Right ventricle myocardium inferior (tissue), 1 donor: ENCODE data around the gene ACOT6. TPM values are rescaled to one million over a fixed set of nuclear protein-coding genes. Genes with fewer than 3 reads are reported as not detected.
"Not testable (repeated sequence)": the region's sequence is repeated elsewhere in the genome, so short reads cannot be mapped to it uniquely, and the experiment has no call there.

Source experiments
- ATAC-seq: fragments of 200-7000 bp; cut with Tn5 transposase; one replicate; pipeline ENCODE4 v1.9.1; 2020; ENCODE audit warnings: mild to moderate bottlenecking, moderate library complexity
- DNase-seq: peaks from one replicate; pipeline ENCODE4 v3.0.0; 2021; ENCODE audit errors: missing footprints
- intact Hi-C: fragments of 100-400 bp; cut with DNase I; formaldehyde crosslinking; loops from one replicate; pipeline ENCODE4 v1.11.0; 2022
- total RNA-seq: library from RNA; stranded (reverse); fragmentation: NEBNext Ultra II Directional; extraction: Animal tissue kit (Norgen Biotek cat#: 25700); gene quantifications from one replicate; pipeline ENCODE4 v1.2.1, GENCODE V29; 2021
- donor health status: DM: no; HTN: yes; CAD: no; lungs with severe emphysema.

ACOT6 gene
- total RNA-seq, 1 donor from 2014 or later = not detected

GRCh38 chr14:73590673-73591004, 21.7 kb upstream of the ACOT6 start:
- ATAC-seq, intact Hi-C loops, DNase-seq: not testable (repeated sequence)

GRCh38 chr14:73591690-73592449, 20.4 kb upstream of the ACOT6 start, which contains the start of gene ACOT4:
ACOT4 (plus strand) TSS chr14:73591873; CDS start chr14:73591960, 87 bp downstream.
- intact Hi-C loops = no loop called here
- ATAC-seq (peak; percentile 87), DNase-seq (peak; percentile 74)

- no peak for ATAC-seq
- DNase-seq = no peak
- intact Hi-C loops = no loop called here
Measured at GRCh38 chr14:73594491-73594890, 17.8 kb upstream of the ACOT6 start.

DNA sequence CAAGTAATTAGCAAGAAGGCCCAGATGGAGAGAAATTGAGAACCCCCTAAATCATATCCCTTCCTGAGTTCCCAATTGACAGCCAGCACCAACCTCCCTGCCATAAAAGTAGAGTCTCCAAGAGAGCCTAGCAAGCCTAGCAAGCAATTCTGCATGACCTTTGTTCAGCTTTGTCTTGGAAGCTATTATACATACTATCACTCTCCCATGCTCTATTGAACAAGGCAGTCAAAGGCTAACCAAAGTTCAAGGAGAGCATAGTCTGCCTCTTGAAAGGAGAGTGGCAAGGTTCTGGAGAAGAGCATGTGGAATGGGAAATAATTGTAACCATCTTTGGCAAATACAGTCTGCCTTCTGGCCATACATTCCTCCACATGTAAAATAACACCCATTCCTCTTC, 12.8 kb upstream of the ACOT6 start:
- intact Hi-C loops = no loop called here
- DNase-seq (no peak), ATAC-seq (no peak)

- intact Hi-C loops = no loop called here
- DNase-seq = no peak
- no peak for ATAC-seq
Measured at GRCh38 chr14:73602994-73603393, 9.3 kb upstream of the ACOT6 start.

- DNase-seq (no peak), ATAC-seq (no peak)
- intact Hi-C loops = no loop called here
Measured at GRCh38 chr14:73606271-73606670, 6.0 kb upstream of the ACOT6 start.

- no peak for ATAC-seq
- no peak for DNase-seq
- intact Hi-C loops = no loop called here
Measured at GRCh38 chr14:73607241-73607640, 5.1 kb upstream of the ACOT6 start.

DNA sequence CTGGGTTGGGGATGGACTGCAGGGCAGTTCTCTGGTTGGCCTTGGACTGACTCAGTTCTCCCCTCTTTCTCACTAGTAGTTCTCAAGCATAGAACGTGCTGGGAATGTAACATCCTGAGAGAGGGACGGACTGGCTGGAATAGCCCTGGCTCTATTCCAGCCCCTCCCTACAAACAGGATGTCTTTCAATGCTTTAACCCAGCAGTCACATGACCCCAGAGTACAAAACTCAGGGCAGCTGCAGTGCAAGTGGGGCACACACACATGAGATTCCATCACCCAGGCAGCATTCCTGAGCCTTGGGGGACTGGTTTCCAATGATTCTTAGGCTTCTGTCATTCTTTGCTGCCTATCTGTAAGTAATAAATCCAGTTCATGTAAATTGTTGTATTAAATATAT, 1.6 kb upstream of the ACOT6 start:
- DNase-seq = no peak
- no peak for ATAC-seq
- intact Hi-C loops = no loop called here

- ATAC-seq (peak; percentile 32), DNase-seq (no peak)
- intact Hi-C loops = no loop called here
Measured at GRCh38 chr14:73613046-73613383, 698 bp downstream of the ACOT6 start.

GRCh38 chr14:73613419-73613963, 1.2 kb downstream of the ACOT6 start:
- ATAC-seq = no peak
- intact Hi-C loops = no loop called here
- DNase-seq = no peak

DNA sequence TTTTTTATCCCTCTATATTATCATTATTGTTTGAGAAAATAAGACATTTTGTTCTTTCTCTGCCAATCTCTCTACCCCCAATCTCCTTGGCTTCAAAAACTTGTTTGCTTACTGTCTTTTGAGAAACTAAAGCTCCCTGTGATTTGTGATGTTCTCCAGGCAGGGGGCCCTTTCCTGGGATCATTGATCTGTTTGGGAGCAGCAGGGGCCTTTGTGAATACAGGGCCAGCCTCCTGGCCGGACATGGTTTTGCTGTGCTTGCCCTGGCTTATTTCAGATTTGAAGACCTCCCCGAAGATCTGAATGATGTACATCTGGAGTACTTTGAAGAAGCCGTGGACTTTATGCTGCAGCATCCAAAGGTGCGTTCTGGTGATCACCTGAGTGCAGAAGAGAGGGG, 4.5 kb downstream of the ACOT6 start:
- DNase-seq (no peak), ATAC-seq (no peak)
- intact Hi-C loops = no loop called here

GRCh38 chr14:73619524-73619923, 7.2 kb downstream of the ACOT6 start:
- no peak for DNase-seq
- intact Hi-C loops = no loop called here
- ATAC-seq = no peak

- intact Hi-C loops = no loop called here
Measured at GRCh38 chr14:73620268-73620667, 8.0 kb downstream of the ACOT6 start.

DNA sequence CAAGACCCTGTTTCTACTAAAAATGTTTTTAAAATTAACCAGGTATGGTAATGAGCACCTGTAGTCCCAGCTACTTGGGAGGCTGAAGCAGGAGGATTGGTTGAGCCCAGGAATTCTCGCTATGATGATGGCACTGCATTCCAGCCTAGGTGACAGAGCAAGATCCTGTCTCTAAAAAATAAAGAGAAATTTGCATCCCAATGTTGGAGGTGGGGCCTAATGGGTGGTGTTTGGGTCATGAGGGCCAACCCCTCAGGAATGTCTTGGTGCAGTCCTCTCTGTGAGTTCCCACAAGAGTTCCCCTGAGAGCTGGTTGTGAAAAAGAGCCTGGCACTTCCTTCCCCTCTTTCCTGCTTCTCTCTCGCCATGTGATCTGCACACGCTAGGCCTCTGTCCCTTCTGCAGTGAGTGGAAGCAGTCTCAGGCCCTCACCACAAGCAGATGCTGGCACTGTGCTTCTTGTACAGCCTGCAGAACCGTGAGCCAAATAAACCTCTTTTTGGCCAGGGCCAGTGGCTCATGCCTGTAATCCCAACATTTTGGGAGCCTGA, 11.3 kb downstream of the ACOT6 start:
- ATAC-seq (no peak), DNase-seq (no peak)
- intact Hi-C loops = no loop called here

More at GRCh38 chr14:73620268-73620667, 8.0 kb downstream of the ACOT6 start:
- DNase-seq = no peak
- no peak for ATAC-seq

- DNase-seq (no peak), ATAC-seq (no peak)
Measured at GRCh38 chr14:73625706-73626105, 13.4 kb downstream of the ACOT6 start.

GRCh38 chr14:73627151-73627558, 14.8 kb downstream of the ACOT6 start:
- ATAC-seq (no peak), DNase-seq (no peak)
- intact Hi-C loops = no loop called here

More at GRCh38 chr14:73625706-73626105, 13.4 kb downstream of the ACOT6 start:
- intact Hi-C loops = no loop called here

GRCh38 chr14:73630009-73630780, 17.9 kb downstream of the ACOT6 start:
- ATAC-seq = no peak
- DNase-seq = no peak
- intact Hi-C loops = loop anchor here (5.0 kb wide), 1 partner anchor 138 kb away; the partner anchor contains the start of gene RIOX1

GRCh38 chr14:73633116-73634010, 21.0 kb downstream of the ACOT6 start:
- peak; percentile 75 for DNase-seq
- ATAC-seq = peak; percentile 87
- intact Hi-C loops = loop anchor here (2.0 to 5.0 kb wide), 2 partner anchors 125 to 141 kb away; partner anchors contain the start of gene RIOX1
